OCI-LY1 (cell line): ENCODE data around the gene SYT2.

Source experiments
- CTCF ChIP-seq: fragments of 200-600 bp; sonication (generic), shearing (Covaris generic); IDR thresholded peaks from 2 replicates; pipeline ENCODE4 v1.5.1; 2017; ENCODE audit warnings: mild to moderate bottlenecking, antibody characterized with exemption, low read length, moderate library complexity, mixed read lengths
- EZH2 ChIP-seq: fragments of 200-600 bp; sonication (generic), shearing (Covaris generic); IDR thresholded peaks from 2 replicates; pipeline ENCODE4 v1.8.0; 2017; ENCODE audit warnings: borderline replicate concordance, mixed run types, mild to moderate bottlenecking, antibody characterized with exemption, low read length, moderate library complexity, mixed read lengths

GRCh38 chr1:202599669-202600431 lies 110.4 kb downstream of the SYT2 start:
- TF ChIP-seq CTCF (peak; percentile 79), EZH2 (no peak)
